IPS DF 4.7 (cell line): Measurements from ENCODE around the gene PUM2.

Experiments
- DNase-seq: peaks from one replicate; pipeline ENCODE4 v3.0.0-alpha.2; 2013; ENCODE audit warnings: low spot score; ENCODE audit errors: extremely low read depth

PUM2 gene

GRCh38 chr2:20232837-20233207, 117.8 kb downstream of the PUM2 start:
- DNase-seq: no peak

GRCh38 chr2:20231598-20232026, 119.0 kb downstream of the PUM2 start:
- DNase-seq: no peak

- no peak for DNase-seq
Measured at GRCh38 chr2:20231159-20231558, 119.5 kb downstream of the PUM2 start.

GRCh38 chr2:20230114-20230425, 120.6 kb downstream of the PUM2 start:
- DNase-seq: no peak

- no peak for DNase-seq
Measured at GRCh38 chr2:20229322-20230113, 121.1 kb downstream of the PUM2 start.

- DNase-seq: no peak
Measured at GRCh38 chr2:20227894-20228505, 122.6 kb downstream of the PUM2 start.

GRCh38 chr2:20226152-20226545, 124.5 kb downstream of the PUM2 start:
- DNase-seq: no peak

GRCh38 chr2:20225294-20226151, 125.1 kb downstream of the PUM2 start:
- no peak for DNase-seq

GRCh38 chr2:20224716-20225293, 125.8 kb downstream of the PUM2 start, which contains the start of gene SDC1:
Gene SDC1, minus strand, starts transcription at chr2:20225130. Its CDS starts 263 bp downstream, at chr2:20224867.
- no peak for DNase-seq

GRCh38 chr2:20224164-20224715, 126.4 kb downstream of the PUM2 start:
- no peak for DNase-seq

- DNase-seq: no peak
Measured at GRCh38 chr2:20223407-20224163, 127.1 kb downstream of the PUM2 start.

- DNase-seq: no peak
Measured at GRCh38 chr2:20222769-20223406, 127.8 kb downstream of the PUM2 start.

GRCh38 chr2:20222014-20222768, 128.5 kb downstream of the PUM2 start:
- no peak for DNase-seq

- DNase-seq: no peak
Measured at GRCh38 chr2:20221555-20221973, 129.1 kb downstream of the PUM2 start.

- DNase-seq: no peak
Measured at GRCh38 chr2:20220806-20221554, 129.7 kb downstream of the PUM2 start.

GRCh38 chr2:20219763-20220380, 130.8 kb downstream of the PUM2 start:
- DNase-seq: no peak

GRCh38 chr2:20218331-20219320, 132.0 kb downstream of the PUM2 start:
- no peak for DNase-seq
